Breast epithelium (tissue), 4 donors: ENCODE measurements around the gene ZGPAT. TPM values are rescaled to one million over a fixed set of nuclear protein-coding genes. Genes with fewer than 3 reads are reported as not detected.

Experiments
- DNase-seq, 2 donors: peaks; one replicate each; pipeline ENCODE4 v3.0.0-alpha.2; 2019; ENCODE audit warnings: low spot score in 2 of 2
- H3K27ac ChIP-seq, 2 donors: fragments of 200-600 bp; sonication (generic) in 1 of 2; one replicate each; pipeline ENCODE4 v1.5.1; 2016 to 2019; ENCODE audit warnings: mild to moderate bottlenecking in 1 of 2
- H3K27me3 ChIP-seq, 2 donors: fragments of 200-600 bp; sonication (generic) in 1 of 2; one replicate each; pipeline versions ENCODE4 v1.5.1 to v1.6.0; 2017 to 2019; ENCODE audit warnings: control low read depth in 1 of 2, mild to moderate bottlenecking in 1 of 2
- H3K36me3 ChIP-seq: fragments of 200-600 bp; one replicate; pipeline ENCODE4 v1.5.1; 2019
- H3K4me1 ChIP-seq, 2 donors: fragments of 200-600 bp; sonication (generic); one replicate each; pipeline ENCODE4 v1.5.1; 2016 to 2019; ENCODE audit warnings: control low read depth in 1 of 2
- H3K4me3 ChIP-seq, 3 donors: fragments of 200-600 bp; sonication (generic); 1 replicate in 2 of 3; 2 replicates in 1 of 3; pipeline ENCODE4 v1.5.1; 2016 to 2019; ENCODE audit warnings: mild to moderate bottlenecking in 3 of 3, moderate library complexity in 2 of 3
- H3K9me3 ChIP-seq, 2 donors: fragments of 200-600 bp; sonication (generic) in 1 of 2; one replicate each; pipeline ENCODE4 v1.5.1; 2016 to 2019; ENCODE audit warnings: control low read depth in 1 of 2
- CTCF ChIP-seq, 3 donors: fragments of 450-650 bp; IDR thresholded peaks; one replicate each; pipeline ENCODE4 v1.5.1; 2016 to 2017; ENCODE audit warnings: antibody characterized with exemption in 3 of 3, mild to moderate bottlenecking in 3 of 3, moderate library complexity in 3 of 3
- POLR2A ChIP-seq: fragments of 450-650 bp; IDR thresholded peaks from one replicate; pipeline ENCODE4 v1.6.1; 2016; ENCODE audit warnings: antibody characterized with exemption, mild to moderate bottlenecking, moderate library complexity
- POLR2AphosphoS5 ChIP-seq, 3 donors: sonication (generic); formaldehyde crosslinking; IDR thresholded peaks; one replicate each; pipeline ENCODE4 v1.6.1; 2017; ENCODE audit warnings: antibody characterized with exemption in 3 of 3
- intact Hi-C: fragments of 100-400 bp; cut with DNase I; formaldehyde crosslinking; loops from one replicate; pipeline ENCODE4 v1.15.1; 2023; ENCODE audit warnings: low total_unique reads
- total RNA-seq, 3 donors: library from RNA; depleted of rRNA; stranded (reverse); fragments of >200 nt; gene quantifications; one replicate each; pipeline ENCODE4 v1.1.0, GENCODE V29; 2016

The ZGPAT gene
- total RNA-seq, 3 donors from 2014 or later: 17.6 to 26.9 (median 24.9) TPM

GRCh38 chr20:63704749-63705117, 3.1 kb upstream of the ZGPAT start:
- Histone ChIP-seq H3K36me3 (peaks cover 7% of the 10 kb centered on the region), H3K27ac (no peak overlapping the region), H3K27me3 (no peaks in the 10 kb centered on the region), H3K9me3 (no peaks in the 10 kb centered on the region), H3K4me1 (peaks cover 7 to 13% of the 10 kb centered on the region in 2 donors), H3K4me3 (no peak overlapping the region)
- DNase-seq: no peak
- no peak for TF ChIP-seq CTCF (IDR thresholded peaks at IDR 0.05)
- TF ChIP-seq POLR2AphosphoS5 (IDR thresholded peaks at IDR 0.05): no peak
- TF ChIP-seq POLR2A: no peak
- intact Hi-C loops: loop anchor here (2.0 kb wide), 1 partner anchor 16 kb away; no protein-coding TSS in a partner anchor

- H3K9me3 ChIP-seq: no peaks in the 10 kb centered on the region
- intact Hi-C loops: loop anchor here (2.0 kb wide), 1 partner anchor 15 kb away; no protein-coding TSS in a partner anchor
- H3K27ac ChIP-seq: no peak overlapping the region
- no peak for DNase-seq
- no peaks in the 10 kb centered on the region for H3K27me3 ChIP-seq
- H3K4me1 ChIP-seq: peaks cover 7 to 13% of the 10 kb centered on the region in 2 donors
- TF ChIP-seq CTCF (IDR thresholded peaks at IDR 0.05): no peak
- TF ChIP-seq POLR2AphosphoS5 (IDR thresholded peaks at IDR 0.05): no peak
- no peak for TF ChIP-seq POLR2A
- peaks cover 7% of the 10 kb centered on the region for H3K36me3 ChIP-seq
- no peak overlapping the region for H3K4me3 ChIP-seq
Observed at GRCh38 chr20:63705232-63706026, 2.4 kb upstream of the ZGPAT start.

- Histone ChIP-seq H3K4me3 (peak overlapping the region; percentile 88 to 93 (median 91)), H3K4me1 (peaks cover 7 to 13% of the 10 kb centered on the region in 2 donors)
Observed at GRCh38 chr20:63706027-63706695, 1.7 kb upstream of the ZGPAT start.

GRCh38 chr20:63706852-63707557, 834 bp upstream of the ZGPAT start:
- H3K36me3 ChIP-seq: peaks cover 7% of the 10 kb centered on the region
- intact Hi-C loops: no loop called here
- no peak for DNase-seq
- no peaks in the 10 kb centered on the region for H3K9me3 ChIP-seq
- peaks cover 7 to 13% of the 10 kb centered on the region in 2 donors for H3K4me1 ChIP-seq
- H3K27me3 ChIP-seq: no peaks in the 10 kb centered on the region
- TF ChIP-seq POLR2A (no peak), POLR2AphosphoS5 (IDR thresholded peaks at IDR 0.05) (no peak), CTCF (IDR thresholded peaks at IDR 0.05) (no peak)
- peak overlapping the region; percentile 90 to 92 for H3K27ac ChIP-seq
- H3K4me3 ChIP-seq: peak overlapping the region; percentile 88 to 93 (median 91)

More at GRCh38 chr20:63706027-63706695, 1.7 kb upstream of the ZGPAT start:
- H3K27me3 ChIP-seq: no peaks in the 10 kb centered on the region
- no peaks in the 10 kb centered on the region for H3K9me3 ChIP-seq
- intact Hi-C loops: no loop called here
- TF ChIP-seq CTCF (IDR thresholded peaks at IDR 0.05) (no peak), POLR2A (no peak), POLR2AphosphoS5 (IDR thresholded peaks at IDR 0.05) (no peak)
- peaks cover 7% of the 10 kb centered on the region for H3K36me3 ChIP-seq
- H3K27ac ChIP-seq: peak overlapping the region; percentile 90 to 92
- no peak for DNase-seq
